GM19193 (cell line): ENCODE measurements around the gene ALK.

Experiments used
- POLR2A ChIP-seq: IDR thresholded peaks from 4 replicates; pipeline ENCODE4 v1.6.1; 2011; ENCODE audit not compliant: insufficient read depth, insufficient read length; ENCODE audit errors: extremely low read depth

Gene ALK

GRCh38 chr2:29920631-29921559 lies 491 bp downstream of the ALK start:
- no peak for TF ChIP-seq POLR2A

- TF ChIP-seq POLR2A, result no peak
Measured at GRCh38 chr2:29920130-29920577, 1.2 kb downstream of the ALK start.

GRCh38 chr2:29918941-29919340 lies 2.4 kb downstream of the ALK start:
- no peak for TF ChIP-seq POLR2A

- TF ChIP-seq POLR2A, result no peak
Measured at GRCh38 chr2:29917781-29918180, 3.6 kb downstream of the ALK start.

GRCh38 chr2:29916571-29916970 lies 4.8 kb downstream of the ALK start:
- no peak for TF ChIP-seq POLR2A

- no peak for TF ChIP-seq POLR2A
Measured at GRCh38 chr2:29910960-29911359, 10.4 kb downstream of the ALK start.

- TF ChIP-seq POLR2A, result no peak
Measured at GRCh38 chr2:29910465-29910864, 10.9 kb downstream of the ALK start.

- TF ChIP-seq POLR2A, result no peak
Measured at GRCh38 chr2:29902356-29902755, 19.0 kb downstream of the ALK start.

GRCh38 chr2:29900971-29901633 lies 20.3 kb downstream of the ALK start:
- no peak for TF ChIP-seq POLR2A

GRCh38 chr2:29898999-29899398 lies 22.4 kb downstream of the ALK start:
- no peak for TF ChIP-seq POLR2A

- no peak for TF ChIP-seq POLR2A
Measured at GRCh38 chr2:29894822-29895614, 26.4 kb downstream of the ALK start.

- no peak for TF ChIP-seq POLR2A
Measured at GRCh38 chr2:29892585-29893259, 28.7 kb downstream of the ALK start.

GRCh38 chr2:29881089-29881730 lies 40.2 kb downstream of the ALK start:
- TF ChIP-seq POLR2A, result no peak

GRCh38 chr2:29880084-29880483 lies 41.3 kb downstream of the ALK start:
- TF ChIP-seq POLR2A, result no peak
